SK-N-SH (cell line): ENCODE results near the gene JADE2. TPM values are rescaled to one million over a fixed set of nuclear protein-coding genes. Genes with fewer than 3 reads are reported as not detected.
A peak's percentile ranks its signal among the peaks of the same experiment; 100 is the strongest.

Source experiments
- CTCF ChIA-PET: fragments of 300-600, 350-600 bp; formaldehyde crosslinking; extraction: SDS; loops from one replicate; lab custom pipeline; 2021; lab: Yijun Ruan, JAX
- POLR2A ChIA-PET: fragments of 350-600 bp; sonication (Branson Sonifier 250); formaldehyde crosslinking; extraction: SDS; loops from one replicate; lab custom pipeline; 2020; ENCODE audit warnings: antibody characterized with exemption, inconsistent platforms; lab: Yijun Ruan, JAX
- DNase-seq: peaks from one replicate; pipeline ENCODE4 v3.0.0; 2012
- H2AFZ ChIP-seq: fragments of 200-600 bp; sonication (generic); 2 replicates; pipeline ENCODE4 v1.8.1; 2016; ENCODE audit warnings: antibody characterized with exemption, mild to moderate bottlenecking, low read depth
- H3F3A ChIP-seq: fragments of 200-600 bp; sonication (generic); replicated peaks from 2 replicates; pipeline ENCODE3; 2016; ENCODE audit warnings: antibody characterized with exemption, mild to moderate bottlenecking; ENCODE audit not compliant: insufficient read depth
- H3K27ac ChIP-seq, 2 experiments: fragments of 200-500 bp in 1 of 2; fragments of 200-600 bp in 1 of 2; sonication (Bioruptor generic) in 1 of 2; sonication (generic), shearing (Covaris generic) in 1 of 2; 2 replicates each; pipeline versions ENCODE4 v1.5.1 to v1.6.1; 2014 to 2016; ENCODE audit warnings: low read depth in 2 of 2, inconsistent platforms in 1 of 2, low read length in 1 of 2, mild to moderate bottlenecking in 1 of 2, mixed read lengths in 1 of 2
- H3K27me3 ChIP-seq: fragments of 200-600 bp; sonication (generic), shearing (Covaris generic); 2 replicates; pipeline ENCODE4 v1.6.1; 2016; ENCODE audit warnings: mixed run types; ENCODE audit not compliant: insufficient read depth
- H3K36me3 ChIP-seq, 2 experiments: fragments of 200-500 bp in 1 of 2; fragments of 200-600 bp in 1 of 2; sonication (Bioruptor generic) in 1 of 2; sonication (generic) in 1 of 2; replicated peaks in 1 of 2; 2 replicates each; pipeline versions ENCODE3 to v1.5.1; 2014 to 2016; ENCODE audit warnings: low read length in 1 of 2, mild to moderate bottlenecking in 1 of 2; ENCODE audit not compliant: insufficient read depth in 2 of 2, control insufficient read depth in 1 of 2
- H3K4me1 ChIP-seq, 2 experiments: fragments of 200-500 bp in 1 of 2; fragments of 200-600 bp in 1 of 2; sonication (Bioruptor generic) in 1 of 2; sonication (generic), shearing (Covaris generic) in 1 of 2; 2 replicates each; pipeline versions ENCODE4 v1.5.1 to v1.6.1; 2014 to 2016; ENCODE audit warnings: low read depth in 1 of 2, low read length in 1 of 2, mixed run types in 1 of 2; ENCODE audit not compliant: insufficient read depth in 2 of 2, control insufficient read depth in 1 of 2
- H3K4me2 ChIP-seq: fragments of 200-600 bp; sonication (generic), shearing (Covaris generic); 2 replicates; pipeline ENCODE4 v1.6.1; 2017; ENCODE audit warnings: mixed run types
- H3K4me3 ChIP-seq, 2 experiments: fragments of 200-500 bp in 1 of 2; fragments of 200-600 bp in 1 of 2; sonication (Bioruptor generic) in 1 of 2; sonication (generic), shearing (Covaris generic) in 1 of 2; 2 replicates each; pipeline versions ENCODE4 v1.5.1 to v1.8.1; 2014 to 2016; ENCODE audit warnings: low read depth in 2 of 2, inconsistent platforms in 1 of 2, low read length in 1 of 2, mild to moderate bottlenecking in 1 of 2, mixed read lengths in 1 of 2, moderate library complexity in 1 of 2
- H3K79me2 ChIP-seq: fragments of 200-600 bp; sonication (generic); 2 replicates; pipeline ENCODE4 v1.8.1; 2017; ENCODE audit warnings: mild to moderate bottlenecking; ENCODE audit not compliant: insufficient read depth
- H3K9ac ChIP-seq: fragments of 200-600 bp; sonication (generic); 2 replicates; pipeline ENCODE4 v1.6.1; 2017; ENCODE audit warnings: mixed run types
- H3K9me2 ChIP-seq: fragments of 200-600 bp; sonication (generic); 2 replicates; pipeline ENCODE4 v1.6.1; 2017; ENCODE audit warnings: mixed run types
- H3K9me3 ChIP-seq: fragments of 200-600 bp; sonication (generic); 2 replicates; pipeline ENCODE4 v1.6.1; 2017; ENCODE audit warnings: mixed run types, mild to moderate bottlenecking, moderate library complexity
- H4K20me1 ChIP-seq: fragments of 200-600 bp; sonication (generic); 2 replicates; pipeline ENCODE4 v1.6.1; 2017; ENCODE audit warnings: mild to moderate bottlenecking, mixed run types; ENCODE audit not compliant: insufficient read depth
- CHD2 ChIP-seq: fragments of 150-350 bp; IDR thresholded peaks from 2 replicates; pipeline ENCODE4 v1.6.1; 2018; ENCODE audit warnings: low read length; ENCODE audit not compliant: partially characterized antibody
- ELF1 ChIP-seq: IDR thresholded peaks from 2 replicates; pipeline ENCODE4 v1.4.0; 2012
- EP300 ChIP-seq, 2 experiments: IDR thresholded peaks; 2 replicates each; pipeline versions ENCODE4 v1.4.0 to v1.6.1; 2012; ENCODE audit warnings: borderline replicate concordance in 1 of 2, low read depth in 1 of 2, low read length in 1 of 2
- FOSL2 ChIP-seq: IDR thresholded peaks from 2 replicates; pipeline ENCODE4 v1.4.0; 2012; ENCODE audit warnings: low read depth, mild to moderate bottlenecking, moderate library complexity, borderline replicate concordance
- FOXM1 ChIP-seq: IDR thresholded peaks from 2 replicates; pipeline ENCODE4 v1.4.0; 2012; ENCODE audit warnings: low read depth, mild to moderate bottlenecking
- GATA2 ChIP-seq: sonication (generic); formaldehyde crosslinking; IDR thresholded peaks from 2 replicates; pipeline ENCODE4 v1.5.0; 2020; ENCODE audit warnings: mild to moderate bottlenecking, missing genetic modification reagents
- JUND ChIP-seq: IDR thresholded peaks from 2 replicates; pipeline ENCODE4 v1.4.0; 2012
- MEF2A ChIP-seq: IDR thresholded peaks from 2 replicates; pipeline ENCODE4 v1.4.0; 2012; ENCODE audit warnings: low read depth, borderline replicate concordance
- MXI1 ChIP-seq: IDR thresholded peaks from 2 replicates; pipeline ENCODE4 v1.6.1; 2012; ENCODE audit warnings: mild to moderate bottlenecking, low read depth, low read length, improper control_type of control experiment
- NFIC ChIP-seq: IDR thresholded peaks from 2 replicates; pipeline ENCODE4 v1.4.0; 2012; ENCODE audit warnings: borderline replicate concordance
- NRF1 ChIP-seq: IDR thresholded peaks from 2 replicates; pipeline ENCODE4 v1.6.1; 2012; ENCODE audit warnings: low read depth, mild to moderate bottlenecking, low read length
- POLR2AphosphoS5 ChIP-seq: IDR thresholded peaks from 2 replicates; pipeline ENCODE4 v1.6.1; 2012; ENCODE audit warnings: low read depth, low read length
- RAD21 ChIP-seq: IDR thresholded peaks from 2 replicates; pipeline ENCODE4 v1.6.1; 2012; ENCODE audit warnings: mild to moderate bottlenecking, low read length
- RCOR1 ChIP-seq: fragments of 150-350 bp; IDR thresholded peaks from 2 replicates; pipeline ENCODE4 v1.6.1; 2017; ENCODE audit warnings: antibody characterized with exemption, low read length
- RFX5 ChIP-seq: IDR thresholded peaks from 2 replicates; pipeline ENCODE4 v1.6.1; 2012; ENCODE audit warnings: mild to moderate bottlenecking, improper control_type of control experiment, low read length
- RXRA ChIP-seq: IDR thresholded peaks from 2 replicates; pipeline ENCODE4 v1.4.0; 2012; ENCODE audit warnings: low read depth, mild to moderate bottlenecking, borderline replicate concordance
- TAF1 ChIP-seq: IDR thresholded peaks from 2 replicates; pipeline ENCODE4 v1.6.1; 2012; ENCODE audit warnings: low read depth, mild to moderate bottlenecking, low read length, moderate library complexity, borderline replicate concordance
- TCF12 ChIP-seq: IDR thresholded peaks from 2 replicates; pipeline ENCODE4 v1.4.0; 2012
- YY1 ChIP-seq: IDR thresholded peaks from 2 replicates; pipeline ENCODE4 v1.4.0; 2012; ENCODE audit warnings: low read depth, mild to moderate bottlenecking
- WGBS: methylation state at CpG from one replicate; pipeline ENCODE4 v1.1.6; 2017; ENCODE audit warnings: low lambda C conversion rate; 5-methylcytosine and 5-hydroxymethylcytosine counted together
- polyA plus RNA-seq, 3 experiments: library from polyadenylated mRNA; depleted of rRNA; stranded (reverse); fragments of >200 nt; gene quantifications; 2 replicates each; pipeline ENCODE4 v1.2.3, GENCODE V29; 2012
- TF ChIP-seq, protein P1 (sequence below): IDR thresholded peaks from 2 replicates; pipeline ENCODE4 v1.6.1; 2012; ENCODE audit warnings: mild to moderate bottlenecking, low read depth, low read length, moderate library complexity
- TF ChIP-seq, protein P2 (sequence below): fragments of 150-350 bp; IDR thresholded peaks from 2 replicates; pipeline ENCODE4 v1.6.1; 2017; ENCODE audit warnings: antibody characterized with exemption, low read length, low read depth, borderline replicate concordance
- TF ChIP-seq, protein P3 (sequence below): fragments of 200-600 bp; sonication (generic); IDR thresholded peaks from 2 replicates; pipeline ENCODE4 v1.6.1; 2017; ENCODE audit warnings: antibody characterized with exemption, mild to moderate bottlenecking, moderate library complexity

The JADE2 gene
- polyA plus RNA-seq, 1 of the 3 experiments (the other 2 are of a cell fraction): 25.7 TPM

DNA sequence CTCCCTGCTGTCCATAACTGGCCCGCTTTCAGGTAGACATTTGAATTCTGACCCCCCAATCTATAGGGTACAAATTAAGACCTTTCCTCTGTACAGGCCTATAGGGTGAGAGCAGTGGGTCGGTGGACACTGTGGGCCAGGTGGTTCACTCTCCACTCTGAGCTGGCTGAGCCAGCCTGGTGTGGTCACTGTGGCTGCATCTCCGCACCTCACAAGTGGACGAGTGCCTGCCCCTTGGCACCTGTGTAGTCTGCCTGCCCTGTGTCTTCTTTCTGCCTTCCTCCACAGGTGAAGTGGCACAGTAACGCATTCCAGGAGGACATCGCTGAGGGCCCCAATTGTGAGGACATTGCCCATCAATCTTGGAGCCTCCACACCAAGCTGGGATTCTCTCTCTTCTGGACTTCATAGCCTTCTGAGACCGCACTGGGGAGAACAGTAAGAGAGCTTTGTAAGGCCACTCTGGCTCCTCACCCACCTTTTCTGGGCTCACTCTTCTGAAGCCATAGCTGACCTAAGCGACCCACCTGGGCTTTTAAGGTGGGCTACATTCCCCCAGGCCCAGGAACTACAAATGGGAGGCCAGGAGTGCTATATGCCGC is 33.5 kb upstream of the JADE2 start:
- Histone ChIP-seq H3K4me1 (peaks cover 0 to 18% of the 10 kb centered on the region in 2 experiments; a peak in 1 of 4 replicates), H3K9me2 (no peaks in the 10 kb centered on the region), H3F3A (peaks cover 2% of the 10 kb centered on the region), H3K79me2 (no peaks in the 10 kb centered on the region), H3K27me3 (no peaks in the 10 kb centered on the region), H4K20me1 (no peaks in the 10 kb centered on the region), H3K4me2 (no peak overlapping the region), H3K27ac (peak overlapping the region in 1 of 2 experiments; percentile 30; a peak in 1 of 4 replicates), H3K36me3 (no peaks in the 10 kb centered on the region), H3K9me3 (no peaks in the 10 kb centered on the region), H3K4me3 (no peak overlapping the region), H3K9ac (no peak overlapping the region), H2AFZ (no peak overlapping the region)
- TF ChIP-seq NFIC: no peak
- TF ChIP-seq, protein P1, sequence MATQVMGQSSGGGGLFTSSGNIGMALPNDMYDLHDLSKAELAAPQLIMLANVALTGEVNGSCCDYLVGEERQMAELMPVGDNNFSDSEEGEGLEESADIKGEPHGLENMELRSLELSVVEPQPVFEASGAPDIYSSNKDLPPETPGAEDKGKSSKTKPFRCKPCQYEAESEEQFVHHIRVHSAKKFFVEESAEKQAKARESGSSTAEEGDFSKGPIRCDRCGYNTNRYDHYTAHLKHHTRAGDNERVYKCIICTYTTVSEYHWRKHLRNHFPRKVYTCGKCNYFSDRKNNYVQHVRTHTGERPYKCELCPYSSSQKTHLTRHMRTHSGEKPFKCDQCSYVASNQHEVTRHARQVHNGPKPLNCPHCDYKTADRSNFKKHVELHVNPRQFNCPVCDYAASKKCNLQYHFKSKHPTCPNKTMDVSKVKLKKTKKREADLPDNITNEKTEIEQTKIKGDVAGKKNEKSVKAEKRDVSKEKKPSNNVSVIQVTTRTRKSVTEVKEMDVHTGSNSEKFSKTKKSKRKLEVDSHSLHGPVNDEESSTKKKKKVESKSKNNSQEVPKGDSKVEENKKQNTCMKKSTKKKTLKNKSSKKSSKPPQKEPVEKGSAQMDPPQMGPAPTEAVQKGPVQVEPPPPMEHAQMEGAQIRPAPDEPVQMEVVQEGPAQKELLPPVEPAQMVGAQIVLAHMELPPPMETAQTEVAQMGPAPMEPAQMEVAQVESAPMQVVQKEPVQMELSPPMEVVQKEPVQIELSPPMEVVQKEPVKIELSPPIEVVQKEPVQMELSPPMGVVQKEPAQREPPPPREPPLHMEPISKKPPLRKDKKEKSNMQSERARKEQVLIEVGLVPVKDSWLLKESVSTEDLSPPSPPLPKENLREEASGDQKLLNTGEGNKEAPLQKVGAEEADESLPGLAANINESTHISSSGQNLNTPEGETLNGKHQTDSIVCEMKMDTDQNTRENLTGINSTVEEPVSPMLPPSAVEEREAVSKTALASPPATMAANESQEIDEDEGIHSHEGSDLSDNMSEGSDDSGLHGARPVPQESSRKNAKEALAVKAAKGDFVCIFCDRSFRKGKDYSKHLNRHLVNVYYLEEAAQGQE: no peak
- TF ChIP-seq EP300 (IDR thresholded peaks at IDR 0.05; ENCODE audit: borderline replicate concordance in 1 of 2, low read depth in 1 of 2, low read length in 1 of 2): no peak
- TF ChIP-seq RFX5: no peak
- CTCF ChIA-PET: interaction anchor here (0.8 to 1.9 kb wide), 3 partner anchors 35 to 80 kb away, joined by 3 to 11 read pairs (median 3); partner anchors contain the start of gene CDKN2AIPNL
- WGBS: 83% methylated on average over 5 of the region's 9 CpGs
- DNase-seq: no peak
- POLR2A ChIA-PET: no interaction called here

DNA sequence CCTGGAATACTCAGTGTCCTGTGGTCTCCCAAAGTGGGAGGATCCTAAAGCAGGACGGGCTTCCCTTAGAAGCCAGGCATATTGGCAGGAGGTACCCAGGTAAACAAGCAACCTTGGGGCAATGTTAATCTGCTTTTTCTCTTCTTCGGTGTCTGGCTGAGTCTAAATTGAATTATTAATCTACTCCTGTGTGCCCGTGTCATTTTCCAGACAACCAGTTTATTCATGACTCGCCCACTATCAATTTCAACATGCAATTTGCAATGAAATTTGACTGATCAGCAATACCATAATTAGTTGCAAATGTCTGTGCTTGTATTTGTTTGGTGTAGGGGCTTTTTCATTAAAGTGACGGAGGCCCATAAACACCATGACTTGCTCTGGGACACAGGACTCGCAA is 32.9 kb upstream of the JADE2 start:
- 63% methylated on average over 6 of the region's 6 CpGs for WGBS
- Histone ChIP-seq H2AFZ (no peak overlapping the region), H4K20me1 (no peaks in the 10 kb centered on the region), H3K27me3 (no peaks in the 10 kb centered on the region), H3K27ac (peak overlapping the region in 1 of 2 experiments; percentile 30; a peak in 1 of 4 replicates), H3K4me3 (no peak overlapping the region), H3K36me3 (no peaks in the 10 kb centered on the region), H3K9me3 (no peaks in the 10 kb centered on the region), H3K79me2 (no peaks in the 10 kb centered on the region), H3K9ac (no peak overlapping the region), H3K4me2 (no peak overlapping the region), H3K4me1 (peaks cover 0 to 18% of the 10 kb centered on the region in 2 experiments; a peak in 1 of 4 replicates), H3K9me2 (no peaks in the 10 kb centered on the region), H3F3A (peaks cover 2% of the 10 kb centered on the region)
- POLR2A ChIA-PET: no interaction called here
- peak; percentile 64 for DNase-seq
- CTCF ChIA-PET: no interaction called here
- no peak for TF ChIP-seq MXI1
- no peak for TF ChIP-seq NRF1
- peak; percentile 36; the same call in 1 of the 2 replicates for TF ChIP-seq GATA2
- TF ChIP-seq JUND: no peak
- TF ChIP-seq RXRA: no peak
- TF ChIP-seq FOSL2: peak; percentile 7; the same call in 1 of the 2 replicates
- TF ChIP-seq MEF2A: no peak
- TF ChIP-seq CHD2: peak; percentile 55
- TF ChIP-seq, protein P2, sequence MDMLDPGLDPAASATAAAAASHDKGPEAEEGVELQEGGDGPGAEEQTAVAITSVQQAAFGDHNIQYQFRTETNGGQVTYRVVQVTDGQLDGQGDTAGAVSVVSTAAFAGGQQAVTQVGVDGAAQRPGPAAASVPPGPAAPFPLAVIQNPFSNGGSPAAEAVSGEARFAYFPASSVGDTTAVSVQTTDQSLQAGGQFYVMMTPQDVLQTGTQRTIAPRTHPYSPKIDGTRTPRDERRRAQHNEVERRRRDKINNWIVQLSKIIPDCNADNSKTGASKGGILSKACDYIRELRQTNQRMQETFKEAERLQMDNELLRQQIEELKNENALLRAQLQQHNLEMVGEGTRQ: no peak
- no peak for TF ChIP-seq RAD21
- peak in 1 of 2 experiments; percentile 85; a peak in 2 of 4 replicates for TF ChIP-seq EP300 (IDR thresholded peaks at IDR 0.05; ENCODE audit: borderline replicate concordance in 1 of 2, low read depth in 1 of 2, low read length in 1 of 2)
- TF ChIP-seq, protein P3, sequence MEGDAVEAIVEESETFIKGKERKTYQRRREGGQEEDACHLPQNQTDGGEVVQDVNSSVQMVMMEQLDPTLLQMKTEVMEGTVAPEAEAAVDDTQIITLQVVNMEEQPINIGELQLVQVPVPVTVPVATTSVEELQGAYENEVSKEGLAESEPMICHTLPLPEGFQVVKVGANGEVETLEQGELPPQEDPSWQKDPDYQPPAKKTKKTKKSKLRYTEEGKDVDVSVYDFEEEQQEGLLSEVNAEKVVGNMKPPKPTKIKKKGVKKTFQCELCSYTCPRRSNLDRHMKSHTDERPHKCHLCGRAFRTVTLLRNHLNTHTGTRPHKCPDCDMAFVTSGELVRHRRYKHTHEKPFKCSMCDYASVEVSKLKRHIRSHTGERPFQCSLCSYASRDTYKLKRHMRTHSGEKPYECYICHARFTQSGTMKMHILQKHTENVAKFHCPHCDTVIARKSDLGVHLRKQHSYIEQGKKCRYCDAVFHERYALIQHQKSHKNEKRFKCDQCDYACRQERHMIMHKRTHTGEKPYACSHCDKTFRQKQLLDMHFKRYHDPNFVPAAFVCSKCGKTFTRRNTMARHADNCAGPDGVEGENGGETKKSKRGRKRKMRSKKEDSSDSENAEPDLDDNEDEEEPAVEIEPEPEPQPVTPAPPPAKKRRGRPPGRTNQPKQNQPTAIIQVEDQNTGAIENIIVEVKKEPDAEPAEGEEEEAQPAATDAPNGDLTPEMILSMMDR: no peak
- no peak for TF ChIP-seq FOXM1
- no peak for TF ChIP-seq ELF1
- no peak for TF ChIP-seq YY1
- TF ChIP-seq RCOR1: peak; percentile 77
- no peak for TF ChIP-seq TAF1
- TF ChIP-seq POLR2AphosphoS5: no peak
- peak; percentile 43; the same call in 1 of the 2 replicates for TF ChIP-seq TCF12
